ENCODE results near the gene EPO. TPM values are rescaled to one million over a fixed set of nuclear protein-coding genes. Genes with fewer than 3 reads are reported as not detected.
"Not testable (repeated sequence)": the region's sequence is repeated elsewhere in the genome, so short reads cannot be mapped to it uniquely, and the experiment has no call there.

EPO gene
- total RNA-seq, 1 donor from 2014 or later = not detected

- H3K4me3 Mint-ChIP-seq = peak overlapping the region; percentile 80
- DNase-seq (ENCODE audit: low spot score) = peak; percentile 19
- H3K4me1 Mint-ChIP-seq (ENCODE audit: low read depth) = peaks cover 5% of the 10 kb centered on the region
- no peak overlapping the region for H3K27ac Mint-ChIP-seq
- intact Hi-C loops (cut with micrococcal nuclease) = no loop called here
- peaks cover 15% of the 10 kb centered on the region for H3K27me3 Mint-ChIP-seq (ENCODE audit: insufficient read depth)
- H3K9me3 Mint-ChIP-seq = no peaks in the 10 kb centered on the region
- no peaks in the 10 kb centered on the region for H3K36me3 Mint-ChIP-seq (ENCODE audit: low read depth)
Measured at GRCh38 chr7:100745184-100745583, 24.9 kb downstream of the EPO start.

GRCh38 chr7:100752994-100753393 lies 32.7 kb downstream of the EPO start:
- DNase-seq (ENCODE audit: low spot score) = no peak
- intact Hi-C loops (cut with micrococcal nuclease) = no loop called here
- Mint-ChIP-seq H3K36me3 (ENCODE audit: low read depth) (no peaks in the 10 kb centered on the region), H3K9me3 (no peaks in the 10 kb centered on the region), H3K4me1 (ENCODE audit: low read depth) (no peaks in the 10 kb centered on the region), H3K4me3 (no peak overlapping the region), H3K27me3 (ENCODE audit: insufficient read depth) (peaks cover 18% of the 10 kb centered on the region), H3K27ac (no peak overlapping the region)

GRCh38 chr7:100753750-100754149 lies 33.5 kb downstream of the EPO start:
- no peak overlapping the region for H3K4me3 Mint-ChIP-seq
- H3K27me3 Mint-ChIP-seq (ENCODE audit: insufficient read depth) = peaks cover 18% of the 10 kb centered on the region
- H3K36me3 Mint-ChIP-seq (ENCODE audit: low read depth) = no peaks in the 10 kb centered on the region
- no peak for DNase-seq (ENCODE audit: low spot score)
- H3K4me1 Mint-ChIP-seq (ENCODE audit: low read depth) = no peaks in the 10 kb centered on the region
- intact Hi-C loops (cut with micrococcal nuclease) = no loop called here
- H3K9me3 Mint-ChIP-seq = no peaks in the 10 kb centered on the region
- H3K27ac Mint-ChIP-seq = no peak overlapping the region

- H3K4me3 Mint-ChIP-seq = no peak overlapping the region
- H3K27ac Mint-ChIP-seq = no peak overlapping the region
- H3K9me3 Mint-ChIP-seq = no peaks in the 10 kb centered on the region
- DNase-seq (ENCODE audit: low spot score) = no peak
- intact Hi-C loops (cut with micrococcal nuclease) = no loop called here
- no peaks in the 10 kb centered on the region for H3K36me3 Mint-ChIP-seq (ENCODE audit: low read depth)
- H3K4me1 Mint-ChIP-seq (ENCODE audit: low read depth) = no peaks in the 10 kb centered on the region
- no peaks in the 10 kb centered on the region for H3K27me3 Mint-ChIP-seq (ENCODE audit: insufficient read depth)
Measured at GRCh38 chr7:100759357-100760171, 39.3 kb downstream of the EPO start.

GRCh38 chr7:100762841-100763240 lies 42.6 kb downstream of the EPO start:
- H3K4me3 Mint-ChIP-seq; H3K36me3 Mint-ChIP-seq (ENCODE audit: low read depth); DNase-seq (ENCODE audit: low spot score); intact Hi-C loops (cut with micrococcal nuclease); H3K27ac Mint-ChIP-seq; H3K4me1 Mint-ChIP-seq (ENCODE audit: low read depth); H3K27me3 Mint-ChIP-seq (ENCODE audit: insufficient read depth); H3K9me3 Mint-ChIP-seq: not testable (repeated sequence)

GRCh38 chr7:100763556-100764140 lies 43.4 kb downstream of the EPO start:
- Mint-ChIP-seq H3K4me1 (ENCODE audit: low read depth) (no peaks in the 10 kb centered on the region), H3K27ac (no peak overlapping the region), H3K27me3 (ENCODE audit: insufficient read depth) (no peaks in the 10 kb centered on the region), H3K9me3 (no peaks in the 10 kb centered on the region), H3K4me3 (no peak overlapping the region), H3K36me3 (ENCODE audit: low read depth) (no peaks in the 10 kb centered on the region)
- DNase-seq (ENCODE audit: low spot score) = no peak
- intact Hi-C loops (cut with micrococcal nuclease) = no loop called here

- Mint-ChIP-seq H3K4me1 (ENCODE audit: low read depth) (no peaks in the 10 kb centered on the region), H3K4me3 (no peak overlapping the region), H3K9me3 (no peaks in the 10 kb centered on the region), H3K27me3 (ENCODE audit: insufficient read depth) (no peaks in the 10 kb centered on the region), H3K27ac (no peak overlapping the region), H3K36me3 (ENCODE audit: low read depth) (no peaks in the 10 kb centered on the region)
- DNase-seq (ENCODE audit: low spot score) = no peak
- intact Hi-C loops (cut with micrococcal nuclease) = no loop called here
Measured at GRCh38 chr7:100764841-100765240, 44.6 kb downstream of the EPO start.

- Mint-ChIP-seq H3K27ac (no peak overlapping the region), H3K9me3 (no peaks in the 10 kb centered on the region), H3K4me3 (no peak overlapping the region), H3K4me1 (ENCODE audit: low read depth) (no peaks in the 10 kb centered on the region), H3K27me3 (ENCODE audit: insufficient read depth) (no peaks in the 10 kb centered on the region), H3K36me3 (ENCODE audit: low read depth) (no peaks in the 10 kb centered on the region)
- intact Hi-C loops (cut with micrococcal nuclease) = no loop called here
- DNase-seq (ENCODE audit: low spot score) = no peak
Measured at GRCh38 chr7:100765250-100765649, 45.0 kb downstream of the EPO start.

- Mint-ChIP-seq H3K4me1 (ENCODE audit: low read depth) (no peaks in the 10 kb centered on the region), H3K27me3 (ENCODE audit: insufficient read depth) (no peaks in the 10 kb centered on the region), H3K36me3 (ENCODE audit: low read depth) (no peaks in the 10 kb centered on the region), H3K27ac (no peak overlapping the region), H3K9me3 (no peaks in the 10 kb centered on the region), H3K4me3 (no peak overlapping the region)
- DNase-seq (ENCODE audit: low spot score) = no peak
- intact Hi-C loops (cut with micrococcal nuclease) = no loop called here
Measured at GRCh38 chr7:100768784-100769183, 48.5 kb downstream of the EPO start.

Other genes starting within 250 kb of the EPO start
- 126 and 134 TPM in 2 replicates for gene TSC22D4, start 241.3 kb upstream of the EPO start, total RNA-seq
- gene NYAP1, start 236.5 kb upstream of the EPO start, total RNA-seq = 0.23 and 0.37 TPM in 2 replicates
- gene AGFG2, start 181.3 kb upstream of the EPO start, total RNA-seq = 113 and 124 TPM in 2 replicates
- 9.1 and 11.2 TPM in 2 replicates for gene SAP25, start 146.6 kb upstream of the EPO start, total RNA-seq
- gene LRCH4, start 134.3 kb upstream of the EPO start, total RNA-seq = 104 and 107 TPM in 2 replicates
- 0.27 and 0.41 TPM in 2 replicates for gene FBXO24, start 134.1 kb upstream of the EPO start, total RNA-seq
- gene PCOLCE, start 118.1 kb upstream of the EPO start, total RNA-seq = 4.3 and 4.7 TPM in 2 replicates
- 10.3 and 11.5 TPM in 2 replicates for gene MOSPD3, start 107.9 kb upstream of the EPO start, total RNA-seq
- 13.8 and 15.0 TPM in 2 replicates for gene TFR2, start 78.9 kb upstream of the EPO start, total RNA-seq
- not detected in 2 replicates for gene ACTL6B, start 64.0 kb upstream of the EPO start, total RNA-seq
- gene GNB2, start 46.7 kb upstream of the EPO start, total RNA-seq = 218 and 221 TPM in 2 replicates
- gene GIGYF1, start 26.2 kb upstream of the EPO start, total RNA-seq = 49.1 and 53.8 TPM in 2 replicates
- 82.7 and 84.4 TPM in 2 replicates for gene POP7, start 14.3 kb upstream of the EPO start, total RNA-seq
- not detected in 2 replicates for gene ZAN, start 13.1 kb downstream of the EPO start, total RNA-seq
- gene EPHB4, start 107.1 kb downstream of the EPO start, total RNA-seq = 2.4 and 2.8 TPM in 2 replicates
- 46.0 and 47.9 TPM in 2 replicates for gene SLC12A9, start 132.2 kb downstream of the EPO start, total RNA-seq
- 41.5 and 44.1 TPM in 2 replicates for gene TRIP6, start 146.9 kb downstream of the EPO start, total RNA-seq
- gene SRRT, start 154.6 kb downstream of the EPO start, total RNA-seq = 294 and 306 TPM in 2 replicates
- 4.1 and 5.5 TPM in 2 replicates for gene UFSP1, start 169.2 kb downstream of the EPO start, total RNA-seq
- gene ACHE, start 175.4 kb downstream of the EPO start, total RNA-seq = 0.17 and 0.21 TPM in 2 replicates
- not detected in 2 replicates for gene MUC3A, start 229.1 kb downstream of the EPO start, total RNA-seq
- 0.44 and 0.81 TPM in 2 replicates for gene MUC12, start 249.1 kb downstream of the EPO start, total RNA-seq